Measurements from ENCODE around the gene PARP4.

- TF ChIP-seq EP300 (IDR thresholded peaks at IDR 0.05) (no peak), CTCF (IDR thresholded peaks at IDR 0.05) (no peak), POLR2A (IDR thresholded peaks at IDR 0.05) (no peak), POLR2AphosphoS5 (IDR thresholded peaks at IDR 0.05) (no peak)
Measured at GRCh38 chr13:24473686-24474085, 38.9 kb downstream of the PARP4 start.
